Purkinje cell (primary cell): Measurements from ENCODE around the gene IQUB. TPM values are rescaled to one million over a fixed set of nuclear protein-coding genes. Genes with fewer than 3 reads are reported as not detected.

Experiments used
- polyA plus RNA-seq: library from polyadenylated mRNA; unstranded; fragments of >200 nt; fragmentation: Nextera tagmentation; gene quantifications from 2 replicates; pipeline ENCODE4 v1.2.1, GENCODE V29; 2014

The IQUB gene
- polyA plus RNA-seq = 0.34 and 2.9 TPM in 2 replicates

DNA sequence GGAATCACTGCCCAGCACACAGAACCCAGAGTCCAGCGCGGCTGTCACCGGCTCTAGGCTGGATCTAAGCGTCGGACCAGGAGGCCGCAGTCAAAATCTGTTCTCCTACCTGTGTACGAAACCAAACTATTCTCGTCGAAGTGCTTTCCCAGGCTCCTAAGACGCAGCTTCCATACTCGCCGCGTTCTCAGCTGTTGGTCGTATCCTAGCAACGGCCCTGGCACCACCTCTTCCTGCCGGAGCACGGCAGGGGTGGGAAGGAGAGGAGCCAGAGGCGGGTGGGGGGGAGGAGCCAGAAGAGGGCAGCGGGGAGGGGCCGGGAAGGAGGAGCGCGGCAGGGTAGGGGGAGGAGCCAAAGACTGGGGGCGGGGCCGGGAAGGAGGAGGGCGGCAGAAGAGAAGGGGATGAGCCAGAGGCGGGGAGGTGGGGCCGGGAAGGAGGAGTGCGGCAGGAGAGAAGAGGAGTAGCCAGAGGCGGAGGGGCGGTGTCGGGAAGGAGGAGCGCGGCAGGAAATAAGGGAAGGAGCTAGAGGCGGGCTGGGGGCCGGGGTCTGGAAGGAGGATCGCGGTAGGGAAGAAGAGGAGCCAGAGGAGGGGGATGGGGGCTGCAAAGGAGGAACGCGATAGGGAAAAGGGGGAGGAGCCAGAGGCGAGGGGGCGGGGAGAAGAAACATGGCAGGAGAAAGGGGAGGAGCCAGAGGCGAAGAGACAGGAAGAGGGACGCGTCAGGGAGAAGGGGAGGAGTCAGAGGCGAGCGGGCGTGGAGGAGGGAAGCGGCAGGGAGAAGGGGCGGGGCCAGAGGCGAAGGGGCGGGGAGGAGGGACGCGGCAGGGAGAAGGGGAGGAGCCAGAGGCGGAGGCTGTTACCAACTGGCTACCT lies at the start of gene IQUB:
TSS of gene IQUB (minus strand) at position 213 of the 878 bp plus-strand sequence. CDS start 22,255 bp downstream, outside the sequence.

GRCh38 chr7:123557398-123558288 lies 23.2 kb upstream of the IQUB start, which contains the start of gene NDUFA5:
TSS of gene NDUFA5 (minus strand) at chr7:123557818. CDS start at chr7:123557795, 23 bp downstream.

Other genes with a start within 250 kb of the IQUB start
- gene NDUFA5, start 23.2 kb upstream of the IQUB start, polyA plus RNA-seq = 1,264 and 1,364 TPM in 2 replicates
- gene ASB15, start 67.2 kb upstream of the IQUB start, polyA plus RNA-seq = 0.28 TPM in 1 of 2 replicates, not detected in the other
- not detected in 2 replicates for gene LMOD2, start 121.3 kb upstream of the IQUB start, polyA plus RNA-seq
- gene WASL, start 214.4 kb upstream of the IQUB start, polyA plus RNA-seq = 84.9 and 97.6 TPM in 2 replicates